Measurements from ENCODE around the gene PIP5K1A.

The PIP5K1A gene

DNA sequence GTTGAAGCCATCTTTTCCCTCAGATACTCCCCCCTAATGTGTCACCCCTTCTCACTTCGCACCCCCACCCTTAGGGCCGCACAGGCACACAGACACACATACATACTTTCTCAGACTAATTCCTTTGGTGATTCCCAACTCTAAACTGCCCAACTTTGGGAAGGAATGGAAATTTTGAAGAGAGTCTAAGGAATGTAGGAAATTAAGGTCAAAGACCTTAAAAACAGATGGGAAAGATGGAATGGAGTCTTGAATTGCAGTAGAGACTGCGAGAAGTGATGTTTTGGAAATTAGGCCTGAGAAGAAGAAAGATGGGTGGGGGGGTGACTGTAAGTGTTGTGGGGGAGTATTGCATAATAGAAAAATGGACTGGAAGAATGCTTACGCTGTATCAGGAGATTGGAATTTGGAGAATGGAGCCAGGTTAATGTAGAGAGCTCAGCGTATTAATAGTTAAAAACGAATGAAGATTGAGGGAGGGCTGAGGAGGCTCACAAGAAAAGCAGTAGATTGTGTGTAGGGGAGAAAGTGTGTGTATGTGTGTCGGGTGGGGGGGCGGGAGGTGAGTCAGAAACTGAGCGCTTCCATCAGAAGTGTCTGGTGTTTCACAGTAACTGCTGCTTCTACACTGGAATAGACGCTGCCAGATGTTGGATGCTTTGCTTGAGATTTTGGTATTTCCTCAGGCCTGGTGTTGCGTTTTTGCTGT lies 1.7 kb downstream of the PIP5K1A start:
- TF ChIP-seq SIN3A (IDR thresholded peaks at IDR 0.05; ENCODE audit: borderline replicate concordance, insufficient read depth, low read length) (no peak), FOXP2 (optimal IDR thresholded peaks at IDR 0.05; ENCODE audit: borderline replicate concordance, extremely low read depth, extremely low read length, insufficient read depth) (no peak), TAF1 (IDR thresholded peaks at IDR 0.05; ENCODE audit: borderline replicate concordance, insufficient read depth, low read length) (no peak), POLR2AphosphoS5 (IDR thresholded peaks at IDR 0.05; ENCODE audit: low read depth, low read length) (no peak)
- TF ChIP-seq, protein P1, sequence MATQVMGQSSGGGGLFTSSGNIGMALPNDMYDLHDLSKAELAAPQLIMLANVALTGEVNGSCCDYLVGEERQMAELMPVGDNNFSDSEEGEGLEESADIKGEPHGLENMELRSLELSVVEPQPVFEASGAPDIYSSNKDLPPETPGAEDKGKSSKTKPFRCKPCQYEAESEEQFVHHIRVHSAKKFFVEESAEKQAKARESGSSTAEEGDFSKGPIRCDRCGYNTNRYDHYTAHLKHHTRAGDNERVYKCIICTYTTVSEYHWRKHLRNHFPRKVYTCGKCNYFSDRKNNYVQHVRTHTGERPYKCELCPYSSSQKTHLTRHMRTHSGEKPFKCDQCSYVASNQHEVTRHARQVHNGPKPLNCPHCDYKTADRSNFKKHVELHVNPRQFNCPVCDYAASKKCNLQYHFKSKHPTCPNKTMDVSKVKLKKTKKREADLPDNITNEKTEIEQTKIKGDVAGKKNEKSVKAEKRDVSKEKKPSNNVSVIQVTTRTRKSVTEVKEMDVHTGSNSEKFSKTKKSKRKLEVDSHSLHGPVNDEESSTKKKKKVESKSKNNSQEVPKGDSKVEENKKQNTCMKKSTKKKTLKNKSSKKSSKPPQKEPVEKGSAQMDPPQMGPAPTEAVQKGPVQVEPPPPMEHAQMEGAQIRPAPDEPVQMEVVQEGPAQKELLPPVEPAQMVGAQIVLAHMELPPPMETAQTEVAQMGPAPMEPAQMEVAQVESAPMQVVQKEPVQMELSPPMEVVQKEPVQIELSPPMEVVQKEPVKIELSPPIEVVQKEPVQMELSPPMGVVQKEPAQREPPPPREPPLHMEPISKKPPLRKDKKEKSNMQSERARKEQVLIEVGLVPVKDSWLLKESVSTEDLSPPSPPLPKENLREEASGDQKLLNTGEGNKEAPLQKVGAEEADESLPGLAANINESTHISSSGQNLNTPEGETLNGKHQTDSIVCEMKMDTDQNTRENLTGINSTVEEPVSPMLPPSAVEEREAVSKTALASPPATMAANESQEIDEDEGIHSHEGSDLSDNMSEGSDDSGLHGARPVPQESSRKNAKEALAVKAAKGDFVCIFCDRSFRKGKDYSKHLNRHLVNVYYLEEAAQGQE (IDR thresholded peaks at IDR 0.05; ENCODE audit: insufficient read depth in 1 of 2, low read depth in 2 of 2, low read length in 2 of 2) = no peak

DNA sequence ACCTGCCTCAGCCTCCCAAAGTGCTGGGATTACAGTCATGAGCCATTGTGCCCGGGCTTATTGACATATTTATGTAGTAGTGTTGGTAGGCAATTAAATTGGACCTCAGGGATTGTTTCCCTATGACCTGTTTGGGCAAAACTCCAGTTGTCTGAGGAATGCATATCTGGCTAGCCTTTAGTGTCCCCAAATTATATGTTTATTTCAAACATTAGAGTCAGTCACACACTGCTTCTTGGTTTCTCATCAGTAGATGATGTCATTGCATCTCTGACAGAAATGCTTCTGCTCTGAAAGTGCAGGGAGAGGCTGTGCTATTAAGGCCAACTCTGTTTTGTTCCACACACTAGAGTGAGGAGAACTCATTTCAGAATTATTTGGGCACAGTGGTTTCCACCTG lies 12.5 kb downstream of the PIP5K1A start:
- no peak for TF ChIP-seq SIN3A (IDR thresholded peaks at IDR 0.05; ENCODE audit: borderline replicate concordance, insufficient read depth, low read length)

DNA sequence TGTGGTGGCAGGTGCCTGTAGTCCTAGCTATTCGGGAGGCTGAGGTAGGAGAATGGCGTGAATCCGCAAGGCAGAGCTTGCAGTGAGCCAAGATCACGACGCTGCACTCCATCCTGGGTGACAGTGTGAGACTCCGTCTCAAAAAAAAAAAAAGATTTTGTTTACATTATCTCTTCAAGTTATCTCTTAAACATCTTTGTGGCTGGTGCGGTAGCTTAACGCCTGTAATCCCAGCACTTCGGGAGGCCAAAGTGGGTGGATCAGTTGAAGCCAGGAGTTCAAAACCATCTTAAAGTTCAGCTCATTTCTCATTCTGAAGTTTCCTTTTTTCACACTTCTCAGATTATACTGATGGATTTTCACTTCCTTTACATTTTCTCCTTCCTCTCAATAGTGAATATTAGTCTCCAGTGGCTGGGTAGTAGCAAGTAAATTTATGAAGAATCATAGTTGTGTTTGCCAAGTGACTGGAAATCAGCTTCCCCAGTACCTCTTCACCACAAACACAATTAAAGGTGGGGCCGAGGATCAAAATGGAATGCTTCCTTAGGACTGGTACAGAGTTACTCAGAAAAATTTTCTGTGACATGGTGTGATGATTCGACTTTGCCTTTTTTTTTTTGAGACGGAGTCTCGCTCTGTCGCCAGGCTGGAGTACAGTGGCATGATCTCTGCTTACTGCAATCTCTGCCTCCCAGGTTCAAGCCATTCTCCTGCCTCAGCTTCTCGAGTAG lies 13.8 kb downstream of the PIP5K1A start:
- TF ChIP-seq TAF1 (IDR thresholded peaks at IDR 0.05; ENCODE audit: borderline replicate concordance, insufficient read depth, low read length) (no peak), POLR2AphosphoS5 (IDR thresholded peaks at IDR 0.05; ENCODE audit: low read depth, low read length) (no peak), SIN3A (IDR thresholded peaks at IDR 0.05; ENCODE audit: borderline replicate concordance, insufficient read depth, low read length) (no peak)
- TF ChIP-seq, protein P1 (IDR thresholded peaks at IDR 0.05; ENCODE audit: insufficient read depth in 1 of 2, low read depth in 2 of 2, low read length in 2 of 2) = no peak

DNA sequence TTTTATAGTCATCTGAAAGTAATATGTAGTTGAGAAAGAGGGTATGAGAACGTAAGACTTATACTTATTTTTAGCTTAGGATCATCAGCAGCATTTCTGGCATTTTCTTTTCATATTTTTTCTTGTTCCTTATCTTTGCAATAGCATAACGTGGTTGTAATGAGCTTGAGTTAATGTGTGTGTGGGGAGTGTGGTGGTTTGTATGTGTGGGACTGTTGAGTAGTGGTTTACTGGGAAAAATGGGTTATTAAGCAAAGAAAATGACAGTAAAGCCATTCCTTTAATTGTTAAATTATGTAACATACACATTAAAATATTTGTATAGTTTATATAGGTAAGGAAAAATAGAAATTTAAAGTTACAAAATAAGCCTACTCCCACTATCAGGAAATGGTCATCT lies 15.2 kb downstream of the PIP5K1A start:
- TF ChIP-seq FOXP2 (optimal IDR thresholded peaks at IDR 0.05; ENCODE audit: borderline replicate concordance, extremely low read depth, extremely low read length, insufficient read depth) (no peak), SIN3A (IDR thresholded peaks at IDR 0.05; ENCODE audit: borderline replicate concordance, insufficient read depth, low read length) (no peak), TAF1 (IDR thresholded peaks at IDR 0.05; ENCODE audit: borderline replicate concordance, insufficient read depth, low read length) (no peak), POLR2AphosphoS5 (IDR thresholded peaks at IDR 0.05; ENCODE audit: low read depth, low read length) (no peak)
- TF ChIP-seq, protein P1 (IDR thresholded peaks at IDR 0.05; ENCODE audit: insufficient read depth in 1 of 2, low read depth in 2 of 2, low read length in 2 of 2) = no peak

DNA sequence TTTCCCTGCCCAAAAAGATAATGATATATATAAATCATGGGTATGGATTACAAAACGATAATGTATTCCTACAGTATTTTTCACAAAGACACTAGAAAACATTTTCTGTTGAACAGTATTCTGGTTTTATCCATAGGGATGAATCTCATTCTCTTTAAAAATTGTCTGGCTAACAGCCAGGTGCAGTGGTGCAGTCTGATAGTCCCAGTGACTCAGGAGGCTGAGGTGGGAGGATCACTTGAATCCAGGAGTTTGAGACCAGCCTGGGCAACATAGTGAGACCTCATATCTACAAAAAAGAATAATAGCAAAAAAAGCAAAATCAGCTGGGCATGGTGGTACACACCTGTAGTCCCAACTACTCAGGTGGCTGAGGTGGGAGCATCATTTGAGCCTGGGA lies 23.3 kb downstream of the PIP5K1A start:
- TF ChIP-seq SIN3A (IDR thresholded peaks at IDR 0.05; ENCODE audit: borderline replicate concordance, insufficient read depth, low read length) (no peak), POLR2AphosphoS5 (IDR thresholded peaks at IDR 0.05; ENCODE audit: low read depth, low read length) (no peak), TAF1 (IDR thresholded peaks at IDR 0.05; ENCODE audit: borderline replicate concordance, insufficient read depth, low read length) (no peak), FOXP2 (optimal IDR thresholded peaks at IDR 0.05; ENCODE audit: borderline replicate concordance, extremely low read depth, extremely low read length, insufficient read depth) (no peak)
- TF ChIP-seq, protein P1 (IDR thresholded peaks at IDR 0.05; ENCODE audit: insufficient read depth in 1 of 2, low read depth in 2 of 2, low read length in 2 of 2) = no peak
